CD4-positive, alpha-beta T cell (primary cell): ENCODE measurements around the gene CADPS. TPM values are rescaled to one million over a fixed set of nuclear protein-coding genes. Genes with fewer than 3 reads are reported as not detected.

Source experiments
- ATAC-seq: fragments of 200-7000 bp; cut with Tn5 transposase; one replicate; pipeline ENCODE4 v1.10.0; 2022; ENCODE audit warnings: mild to moderate bottlenecking; ENCODE audit not compliant: poor library complexity
- CTCF ChIA-PET: fragments of 350-600 bp; sonication (Branson Sonifier 250); formaldehyde crosslinking; loops from one replicate; lab custom pipeline; 2021; ENCODE audit warnings: antibody characterized with exemption, inconsistent platforms; lab: Charles Lee
- POLR2A ChIA-PET: fragments of 350-600 bp; sonication (Branson Sonifier 250); formaldehyde crosslinking; loops from one replicate; lab custom pipeline; 2021; ENCODE audit warnings: antibody characterized with exemption, inconsistent platforms; lab: Charles Lee
- DNase-seq, 14 experiments: peaks; one replicate each; pipeline ENCODE4 v3.0.0-alpha.2; 2013 to 2020; ENCODE audit warnings: mixed read lengths in 2 of 14
- H3K27ac ChIP-seq, 2 donors: one replicate each; pipeline versions ENCODE4 v1.5.1 to v1.7.0; 2013; ENCODE audit warnings: low read length in 2 of 2, low read depth in 1 of 2, mild to moderate bottlenecking in 1 of 2
- H3K27me3 ChIP-seq, 2 experiments: 1 replicate in 1 of 2; 2 replicates in 1 of 2; pipeline versions ENCODE4 v1.6.1 to v1.7.0; 2013; ENCODE audit warnings: low read length in 2 of 2, control low read depth in 1 of 2, mild to moderate bottlenecking in 1 of 2, moderate library complexity in 1 of 2; ENCODE audit not compliant: insufficient read depth in 2 of 2, control insufficient read depth in 1 of 2
- H3K36me3 ChIP-seq: one replicate; pipeline ENCODE4 v1.6.1; 2013; ENCODE audit warnings: low read length, control low read depth; ENCODE audit not compliant: insufficient read depth
- H3K4me1 ChIP-seq: one replicate; pipeline ENCODE4 v1.6.1; 2013; ENCODE audit warnings: low read length, control low read depth; ENCODE audit not compliant: insufficient read depth
- H3K4me3 ChIP-seq: one replicate; pipeline ENCODE4 v1.5.1; 2013; ENCODE audit warnings: mild to moderate bottlenecking, low read length, moderate library complexity
- H3K9me3 ChIP-seq, 2 experiments: 1 replicate in 1 of 2; 2 replicates in 1 of 2; pipeline versions ENCODE4 v1.6.1 to v1.7.0; 2013; ENCODE audit warnings: low read length in 2 of 2, mild to moderate bottlenecking in 2 of 2, control low read depth in 1 of 2, moderate library complexity in 1 of 2; ENCODE audit not compliant: control insufficient read depth in 1 of 2, insufficient read depth in 1 of 2
- H3K27ac Mint-ChIP-seq: one replicate; pipeline ENCODE4 v1.8.0; 2020; ENCODE audit warnings: mixed read lengths
- H3K27me3 Mint-ChIP-seq: one replicate; pipeline ENCODE4 v1.8.0; 2021; ENCODE audit warnings: mixed read lengths
- H3K36me3 Mint-ChIP-seq: one replicate; pipeline ENCODE4 v1.8.0; 2021; ENCODE audit warnings: low read depth, mixed read lengths
- H3K4me1 Mint-ChIP-seq: one replicate; pipeline ENCODE4 v1.8.0; 2021; ENCODE audit warnings: low read depth, mixed read lengths
- H3K4me3 Mint-ChIP-seq: one replicate; pipeline ENCODE4 v1.8.0; 2020; ENCODE audit warnings: mild to moderate bottlenecking, mixed read lengths
- H3K9me3 Mint-ChIP-seq: one replicate; pipeline ENCODE4 v1.8.0; 2020; ENCODE audit warnings: mixed read lengths
- CTCF ChIP-seq: fragments of 200-600 bp; IDR thresholded peaks from one replicate; pipeline ENCODE4 v1.8.0; 2022; ENCODE audit warnings: antibody characterized with exemption, mild to moderate bottlenecking
- intact Hi-C, 2 experiments: fragments of 100-400 bp; cut with DNase I in 1 of 2; cut with micrococcal nuclease in 1 of 2; formaldehyde crosslinking; loops; one replicate each; pipeline versions ENCODE4 v1.15.1 to v1.9.0; 2023 to 2025; cut with DNase I, micrococcal nuclease
- total RNA-seq, 174 experiments: library from RNA in 2 of 174; stranded (reverse) in 2 of 174; gene quantifications; one replicate each; pipeline ENCODE4 v1.2.3 and lab custom pipeline; 2021 to 2026

Gene CADPS
- total RNA-seq, 2 experiments from 2014 or later: not detected

GRCh38 chr3:62785384-62785783 is 89.8 kb downstream of the CADPS start:
- no peak for DNase-seq
- Mint-ChIP-seq H3K27ac (no peak overlapping the region), H3K9me3 (no peaks in the 10 kb centered on the region), H3K4me3 (no peak overlapping the region), H3K36me3 (no peaks in the 10 kb centered on the region), H3K27me3 (no peaks in the 10 kb centered on the region), H3K4me1 (no peaks in the 10 kb centered on the region)
- no peaks in the 10 kb centered on the region for H3K4me1 ChIP-seq
- H3K4me3 ChIP-seq: no peak overlapping the region
- no peak for ATAC-seq
- no peaks in the 10 kb centered on the region for H3K36me3 ChIP-seq
- intact Hi-C loops: no loop called here
- H3K9me3 ChIP-seq: no peaks in the 10 kb centered on the region
- no peaks in the 10 kb centered on the region for H3K27me3 ChIP-seq
- ChIA-PET CTCF (no interaction called here), POLR2A (no interaction called here)
- no peak overlapping the region for H3K27ac ChIP-seq
- TF ChIP-seq CTCF: no peak

GRCh38 chr3:62781121-62781520 is 94.1 kb downstream of the CADPS start:
- no peaks in the 10 kb centered on the region for H3K27me3 Mint-ChIP-seq
- H3K9me3 ChIP-seq: no peaks in the 10 kb centered on the region
- CTCF ChIA-PET: no interaction called here
- H3K27ac ChIP-seq: no peak overlapping the region
- no peaks in the 10 kb centered on the region for H3K4me1 Mint-ChIP-seq
- no peak overlapping the region for H3K4me3 Mint-ChIP-seq
- no peaks in the 10 kb centered on the region for H3K36me3 Mint-ChIP-seq
- no peak for TF ChIP-seq CTCF
- intact Hi-C loops: no loop called here
- H3K36me3 ChIP-seq: no peaks in the 10 kb centered on the region
- H3K9me3 Mint-ChIP-seq: no peaks in the 10 kb centered on the region
- DNase-seq: no peak
- H3K27me3 ChIP-seq: no peaks in the 10 kb centered on the region
- H3K4me1 ChIP-seq: no peaks in the 10 kb centered on the region
- no peak overlapping the region for H3K4me3 ChIP-seq
- H3K27ac Mint-ChIP-seq: no peak overlapping the region
- ATAC-seq: no peak
- POLR2A ChIA-PET: no interaction called here

DNA sequence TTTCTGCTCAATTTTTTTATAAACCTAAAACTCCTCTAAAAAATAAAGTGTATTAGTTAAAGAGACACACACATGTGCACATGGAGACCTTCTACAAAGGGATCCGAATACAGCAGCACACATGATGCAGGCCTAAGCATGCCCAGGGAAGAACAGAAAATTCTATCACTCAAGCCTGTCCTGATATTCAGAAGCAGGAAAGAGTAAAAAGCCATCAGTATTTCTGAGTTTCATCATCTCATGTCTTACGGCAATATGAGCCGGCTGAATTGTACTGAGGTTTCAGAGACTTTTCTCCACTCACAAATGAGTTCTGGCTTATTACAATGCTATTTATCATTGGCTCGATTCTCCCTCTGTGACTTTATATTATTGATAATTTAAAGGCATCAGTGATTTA is 97.5 kb downstream of the CADPS start:
- H3K27ac Mint-ChIP-seq: no peak overlapping the region
- TF ChIP-seq CTCF: no peak
- CTCF ChIA-PET: no interaction called here

More for the DNA sequence above, 97.5 kb downstream of the CADPS start:
- Histone ChIP-seq H3K36me3 (no peaks in the 10 kb centered on the region), H3K9me3 (no peaks in the 10 kb centered on the region), H3K4me3 (no peak overlapping the region), H3K27ac (no peak overlapping the region), H3K27me3 (no peaks in the 10 kb centered on the region), H3K4me1 (no peaks in the 10 kb centered on the region)
- H3K27me3 Mint-ChIP-seq: no peaks in the 10 kb centered on the region
- no peaks in the 10 kb centered on the region for H3K36me3 Mint-ChIP-seq
- H3K9me3 Mint-ChIP-seq: peaks cover 2% of the 10 kb centered on the region
- POLR2A ChIA-PET: no interaction called here
- intact Hi-C loops: no loop called here
- no peak overlapping the region for H3K4me3 Mint-ChIP-seq
- H3K4me1 Mint-ChIP-seq: no peaks in the 10 kb centered on the region
- ATAC-seq: no peak
- DNase-seq: no peak
